Activated CD4-positive, alpha-beta T cell treated with anti-CD3 and anti-CD28 coated beads, Interleukin-2, amount 50 U/mL, for 24 hours (primary cell): Measurements from ENCODE around the gene SMIM29.

Experiments used
- DNase-seq, 2 donors: peaks; one replicate each; pipeline ENCODE4 v3.0.0-alpha.2; 2020; ENCODE audit warnings: low read depth in 1 of 2, low spot score in 1 of 2

The SMIM29 gene

DNA sequence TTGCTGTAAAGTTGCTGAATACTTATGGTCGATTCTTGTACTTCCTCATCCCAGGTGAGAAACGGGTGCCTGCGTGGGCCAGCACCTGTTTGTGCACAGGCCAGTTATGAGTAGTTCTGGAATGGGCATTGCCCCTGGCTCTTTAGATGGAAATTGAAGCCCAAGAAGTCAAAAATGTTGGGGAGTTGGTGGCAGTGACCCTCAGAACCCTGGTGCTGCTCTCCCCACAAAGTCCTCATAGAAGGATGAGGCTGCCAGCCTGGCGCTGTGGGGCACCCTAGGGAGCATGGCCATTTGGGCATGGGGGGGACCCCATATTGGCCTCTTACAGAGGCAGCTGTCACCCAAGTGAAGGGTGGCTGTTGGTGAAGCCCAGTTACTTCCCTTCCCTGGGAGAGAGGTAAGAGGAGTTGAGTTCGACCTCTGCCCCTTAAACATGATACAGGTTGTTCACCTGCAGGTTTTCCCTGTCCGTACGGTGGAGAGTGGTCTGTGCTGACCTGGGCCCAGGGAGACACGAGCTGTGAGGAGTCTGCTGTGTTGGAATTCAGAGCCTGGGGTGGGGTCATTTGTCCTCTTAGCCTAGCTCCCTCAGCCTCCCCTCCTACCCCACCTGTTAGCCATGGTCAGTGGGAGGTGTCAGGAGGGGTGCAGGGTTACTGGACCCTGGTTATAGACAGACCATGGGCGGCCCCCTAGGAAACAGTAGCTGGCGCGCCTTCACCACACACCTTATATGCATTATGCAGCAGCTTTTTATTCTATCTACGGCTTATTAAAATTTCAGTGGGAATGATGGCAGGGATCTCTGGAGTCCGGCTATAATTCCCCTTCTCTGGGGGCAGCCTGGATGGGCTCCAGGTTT is 7.2 kb downstream of the SMIM29 start:
- no peak for DNase-seq

DNA sequence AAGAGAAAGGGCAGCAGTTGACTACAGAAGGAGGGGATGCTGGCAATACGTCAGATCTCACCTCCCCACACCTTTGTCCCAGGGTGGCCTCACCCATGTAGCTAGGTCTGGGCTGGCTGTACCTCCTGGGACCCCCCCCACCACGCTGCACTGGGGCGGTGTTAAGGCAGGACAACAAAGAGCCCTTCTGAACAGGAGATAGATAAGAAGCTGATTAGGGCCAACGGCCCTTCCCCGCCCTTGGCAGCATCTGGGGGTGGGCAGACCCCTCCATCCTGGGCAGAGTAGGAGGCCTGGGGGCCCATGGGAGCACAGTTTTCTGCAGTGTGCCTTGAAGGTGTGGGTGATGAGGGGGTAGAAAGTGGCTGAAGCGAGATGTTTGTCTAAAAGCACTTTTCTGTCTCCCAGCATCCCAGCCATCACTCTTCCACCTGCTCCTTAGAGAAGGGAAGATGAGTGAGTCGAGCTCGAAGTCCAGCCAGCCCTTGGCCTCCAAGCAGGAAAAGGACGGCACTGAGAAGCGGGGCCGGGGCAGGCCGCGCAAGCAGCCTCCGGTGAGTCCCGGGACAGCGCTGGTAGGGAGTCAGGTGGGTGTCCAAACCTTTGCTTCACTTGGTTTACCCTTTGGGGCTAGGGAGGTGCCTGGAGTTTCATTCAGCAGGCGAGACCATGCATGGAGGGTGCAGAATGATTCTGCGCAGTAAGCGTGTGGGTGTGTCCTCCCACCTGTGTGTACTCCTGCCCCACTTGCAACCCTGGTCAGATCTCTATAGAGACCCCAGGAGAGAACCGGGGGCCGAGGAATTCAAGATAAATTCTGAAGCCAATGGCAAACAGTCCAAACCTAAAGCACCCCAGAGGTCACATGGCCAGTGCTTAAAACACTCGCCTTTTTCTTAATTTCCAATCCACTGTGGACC is 8.2 kb downstream of the SMIM29 start:
- DNase-seq: no peak

GRCh38 chr6:34239893-34240292 is 8.9 kb downstream of the SMIM29 start:
- no peak for DNase-seq

GRCh38 chr6:34239500-34239825 is 9.3 kb downstream of the SMIM29 start:
- DNase-seq: no peak

DNA sequence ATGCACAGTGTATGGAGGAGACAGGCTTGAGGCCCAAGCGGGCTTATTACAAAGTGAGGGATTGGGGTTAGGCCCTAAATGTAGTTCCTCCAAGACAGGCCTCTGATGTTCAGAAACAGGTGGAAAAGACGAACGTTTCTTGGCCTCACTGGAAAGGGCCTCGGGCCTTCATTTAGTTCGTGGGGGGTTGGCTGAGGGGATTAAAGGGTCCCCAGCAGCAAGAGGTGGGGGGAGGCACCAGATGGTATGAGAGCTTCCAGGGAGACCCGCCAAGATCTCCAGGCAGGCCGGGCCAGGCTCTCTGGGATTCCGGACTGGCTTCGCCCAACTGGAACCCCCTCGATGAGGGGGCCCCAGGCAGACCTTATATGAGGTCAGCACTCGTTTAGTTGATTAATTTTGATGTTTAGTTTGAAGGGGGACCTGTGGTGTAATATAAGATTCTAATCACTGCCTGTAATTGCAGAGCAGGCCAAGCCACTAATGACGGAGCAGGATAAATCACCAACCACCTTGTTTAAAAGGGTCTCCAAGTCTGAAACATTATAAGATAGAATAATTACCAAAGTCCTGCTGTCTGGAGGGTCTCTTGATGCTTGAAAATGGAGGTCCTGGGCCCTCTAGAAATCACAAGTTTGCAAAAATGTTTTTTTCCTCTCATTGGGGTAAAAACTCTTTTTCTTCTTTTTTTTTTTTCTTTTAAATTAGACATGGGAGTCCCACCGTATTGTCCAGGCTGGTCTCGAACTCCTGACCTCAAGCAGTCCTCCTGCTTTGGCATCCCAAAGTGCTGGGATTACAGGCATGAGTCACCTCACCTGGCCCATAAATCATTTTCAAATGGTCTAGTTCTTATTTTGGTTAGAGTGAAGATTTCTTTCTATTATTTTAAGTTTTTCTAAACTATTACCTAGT is 10.0 kb downstream of the SMIM29 start:
- no peak for DNase-seq

- peak; percentile 57 to 63 for DNase-seq
These were observed 10.9 kb downstream of the SMIM29 start for GRCh38 chr6:34237722-34238584.

DNA sequence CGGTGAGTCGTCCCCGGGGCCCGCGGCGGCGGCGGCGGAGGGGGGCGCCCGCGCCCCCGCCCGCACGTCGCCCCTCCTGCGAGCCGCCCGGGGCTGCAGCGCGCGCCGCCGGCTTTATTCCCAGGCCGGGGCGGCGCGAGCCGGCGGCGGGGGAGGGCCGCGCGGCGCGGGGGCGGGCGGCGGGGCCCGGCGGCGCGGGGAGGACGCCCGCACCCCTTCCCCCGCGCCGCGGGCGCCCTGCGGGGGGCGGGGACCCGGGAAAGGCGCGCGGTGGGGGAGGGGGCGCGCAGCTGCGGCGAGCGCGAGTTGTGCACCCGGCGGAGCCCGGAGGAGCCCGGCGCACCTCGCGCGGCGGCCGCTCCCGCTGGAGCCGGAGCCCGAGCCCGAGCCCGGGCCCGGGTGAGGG is 11.5 kb downstream of the SMIM29 start:
- DNase-seq: no peak

DNA sequence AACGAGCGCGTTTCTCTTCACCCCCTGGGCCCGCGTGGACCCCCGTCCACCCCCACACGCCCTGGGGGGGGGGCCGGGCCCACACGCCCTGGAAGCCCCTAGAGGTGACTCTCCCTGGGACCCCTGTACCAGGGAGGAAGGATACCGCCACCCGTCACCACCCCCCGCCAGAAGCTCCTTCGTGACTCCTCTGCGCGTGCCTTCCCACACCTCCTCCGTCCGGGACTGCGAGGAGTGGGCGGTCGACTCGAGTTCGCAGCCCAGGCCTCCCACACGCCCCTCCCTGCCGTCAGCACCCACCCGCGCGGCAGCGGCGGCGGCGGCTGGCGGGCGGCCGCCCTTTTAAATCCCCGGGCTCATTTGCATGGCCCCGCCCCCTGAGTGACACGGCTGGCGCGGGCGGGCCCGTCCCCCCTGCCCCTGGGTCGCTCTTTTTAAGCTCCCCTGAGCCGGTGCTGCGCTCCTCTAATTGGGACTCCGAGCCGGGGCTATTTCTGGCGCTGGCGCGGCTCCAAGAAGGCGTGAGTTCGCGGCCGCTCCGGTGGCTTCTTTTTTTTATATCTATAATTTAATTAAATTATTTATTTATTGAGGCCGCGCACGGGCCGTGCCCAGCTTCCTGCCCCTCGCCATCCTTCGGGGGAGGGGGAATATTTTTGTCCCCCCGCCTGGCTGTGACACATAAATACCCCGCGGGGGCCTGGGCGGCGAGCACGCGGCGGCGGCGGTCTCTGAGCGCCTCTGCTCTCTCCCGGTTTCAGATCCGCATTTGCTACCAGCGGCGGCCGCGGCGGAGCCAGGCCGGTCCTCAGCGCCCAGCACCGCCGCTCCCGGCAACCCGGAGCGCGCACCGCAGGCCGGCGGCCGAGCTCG is 12.1 kb downstream of the SMIM29 start, which contains the start of gene HMGA1:
Gene HMGA1, plus strand, starts transcription at position 431 of the 873 bp plus-strand sequence. CDS start 3,908 bp downstream, outside the sequence.
- DNase-seq: peak; percentile 77 to 83

- peak; percentile 47 to 52 for DNase-seq
These were observed 12.7 kb downstream of the SMIM29 start for GRCh38 chr6:34236131-34236442.

DNA sequence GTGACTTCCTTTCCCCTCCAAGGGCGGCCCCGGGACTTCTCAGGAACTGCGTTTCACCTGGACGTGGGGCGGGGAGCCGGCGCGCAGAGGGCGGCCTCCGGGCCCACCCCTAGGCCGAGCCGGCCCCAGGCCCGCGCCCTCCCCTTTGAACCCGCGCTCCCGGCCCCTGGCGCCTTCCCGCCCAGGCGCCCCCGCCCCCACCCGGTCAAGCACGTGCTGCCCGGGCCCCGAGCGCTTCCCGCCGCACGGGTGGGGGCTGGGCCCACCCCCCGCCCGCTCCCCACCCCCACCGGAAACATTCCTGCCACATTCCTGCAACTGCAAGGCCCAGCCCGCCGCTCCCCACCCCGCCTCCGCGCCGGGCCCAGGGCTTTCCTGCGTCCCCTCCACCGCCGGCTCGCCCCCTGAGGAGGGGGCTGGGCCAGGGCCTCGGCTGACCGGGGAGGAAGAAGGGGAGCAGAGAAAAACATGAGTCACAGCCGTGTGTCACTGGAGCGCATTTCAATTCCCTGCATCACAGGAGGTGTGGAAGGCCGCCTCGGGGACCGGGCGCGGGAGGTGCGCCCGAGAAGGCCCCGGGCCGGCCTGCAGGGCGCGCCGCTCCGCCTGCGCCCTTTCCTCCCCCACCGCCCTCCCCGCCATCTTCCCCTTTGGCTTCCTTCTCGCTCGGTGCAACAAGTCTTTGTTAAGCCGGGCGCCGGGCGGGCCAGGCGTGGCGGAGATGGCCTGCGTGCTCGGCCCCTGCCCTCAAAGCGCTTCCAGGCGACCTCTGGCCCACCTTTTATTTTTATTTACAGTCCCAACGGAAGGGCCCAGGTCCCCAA is 13.3 kb downstream of the SMIM29 start:
- peak; percentile 55 to 63 for DNase-seq

DNA sequence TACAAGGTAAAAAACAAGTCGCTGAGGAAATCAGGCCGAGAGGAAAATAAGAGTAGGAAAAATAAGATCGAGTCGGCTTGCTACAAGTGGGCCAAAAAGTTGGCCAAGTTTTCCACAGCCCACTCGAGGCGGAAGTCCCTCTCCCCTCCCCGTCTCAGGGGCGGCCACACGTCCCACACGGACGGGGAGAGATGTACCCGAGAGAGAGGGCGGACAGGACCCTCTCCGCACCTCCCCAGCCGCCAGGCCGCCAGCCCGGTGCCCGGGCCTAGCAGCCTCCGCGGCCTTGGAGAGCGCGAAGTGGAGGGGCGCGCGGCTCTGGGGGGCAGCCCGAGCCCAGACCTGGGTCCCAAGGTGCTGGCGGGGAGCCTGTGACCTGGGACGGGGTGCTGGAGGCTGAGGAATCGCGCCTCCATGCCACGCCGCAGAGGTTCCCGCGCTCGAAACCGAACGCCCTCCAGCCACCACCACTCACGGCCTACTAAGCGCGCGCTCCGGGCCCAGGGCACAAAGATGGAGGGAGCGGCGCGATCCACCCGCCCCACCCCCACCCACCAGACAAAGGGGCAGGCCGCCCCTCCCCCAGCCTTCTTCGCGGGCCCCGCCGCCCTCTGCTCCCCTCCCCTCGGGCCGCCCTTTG is 14.0 kb downstream of the SMIM29 start:
- no peak for DNase-seq

DNA sequence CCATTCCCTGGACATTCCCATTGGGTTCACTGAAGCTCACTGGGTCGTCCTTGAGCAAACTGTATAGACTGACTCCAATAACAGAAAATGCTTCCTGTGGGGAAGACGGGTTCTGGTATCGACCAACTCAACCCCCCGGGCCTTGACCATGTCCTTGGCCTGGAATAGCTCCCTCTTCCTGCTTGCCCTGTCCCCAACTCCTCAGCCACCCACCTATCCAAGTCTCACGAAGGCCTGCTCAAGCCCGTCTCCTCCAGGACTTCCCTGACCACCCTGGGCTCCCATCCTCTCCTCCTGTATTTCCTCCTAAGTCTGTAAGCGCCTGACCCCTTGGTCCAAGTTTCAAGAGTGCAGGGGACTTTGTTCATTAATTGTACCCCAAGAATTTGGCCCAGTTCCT is 14.9 kb downstream of the SMIM29 start:
- DNase-seq: no peak

GRCh38 chr6:34232901-34233300 is 15.9 kb downstream of the SMIM29 start:
- DNase-seq: no peak

DNA sequence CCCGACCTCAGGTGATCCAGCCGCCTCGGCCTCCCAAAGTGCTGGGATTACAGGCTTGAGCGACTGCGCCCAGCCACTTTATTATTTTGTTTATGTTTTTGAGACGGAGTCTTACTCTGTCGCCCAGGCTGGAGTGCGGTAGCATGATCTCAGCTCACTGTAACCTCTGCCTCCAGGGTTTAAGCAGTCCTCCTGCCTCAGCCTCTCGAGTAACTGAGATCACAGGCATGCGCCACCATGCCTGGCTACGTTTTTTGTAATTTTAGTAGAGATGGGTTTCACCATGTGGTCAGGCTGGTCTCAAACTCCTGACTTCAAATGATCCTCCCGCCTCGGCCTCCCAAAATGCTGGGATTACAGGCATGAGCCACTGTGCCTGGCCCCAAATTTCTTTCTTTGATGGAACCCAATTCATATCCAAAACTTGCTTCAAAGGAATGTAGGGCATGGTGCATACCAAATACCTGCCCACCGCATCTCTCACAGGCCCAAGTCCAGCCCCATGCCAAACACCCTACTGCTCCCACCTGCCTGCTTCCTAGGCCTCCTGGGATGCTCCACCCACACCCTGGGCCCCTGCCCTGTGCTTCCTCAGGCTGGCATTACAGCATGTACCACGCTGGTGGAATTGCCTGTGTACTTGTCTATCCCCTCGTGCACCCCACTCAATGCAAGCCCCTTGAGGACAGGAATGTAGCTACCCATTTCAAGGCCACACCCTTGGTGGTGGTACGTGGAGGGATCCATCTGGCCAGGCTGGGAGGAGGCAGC is 17.1 kb downstream of the SMIM29 start:
- DNase-seq: no peak

- no peak for DNase-seq
These were observed 18.0 kb downstream of the SMIM29 start for GRCh38 chr6:34230653-34231371.

- no peak for DNase-seq
These were observed 18.9 kb downstream of the SMIM29 start for GRCh38 chr6:34229877-34230276.
